ENCODE measurements around the gene ESRP2. TPM values are rescaled to one million over a fixed set of nuclear protein-coding genes. Genes with fewer than 3 reads are reported as not detected.

Gene ESRP2
- total RNA-seq, 2 donors from 2014 or later, result 55.0 to 56.0 TPM

- ATAC-seq, result no peak
- no peaks in the 10 kb centered on the region for H3K27me3 ChIP-seq
- intact Hi-C loops (cut with DNase I), result no loop called here
- peak overlapping the region in 3 of 4 donors; percentile 11 to 42 (median 42) for H3K27ac ChIP-seq
- peaks cover 28% of the 10 kb centered on the region for H3K4me1 ChIP-seq
- H3K4me3 ChIP-seq, result peak overlapping the region; percentile 81 to 88
- DNase-seq, result no peak
- whole genome bisulfite sequencing, 2 donors, result 0 to 4% methylated on average over 15 to 20 of the region's 20 CpGs
- TF ChIP-seq CTCF (IDR thresholded peaks at IDR 0.05) (no peak), POLR2A (IDR thresholded peaks at IDR 0.05) (no peak)
- H3K9me3 ChIP-seq, result no peaks in the 10 kb centered on the region
- H3K36me3 ChIP-seq (replicated peaks in 1 of 2; ENCODE audit: insufficient read depth in 1 of 2, low read depth in 2 of 2), result peaks cover 0 to 1% of the 10 kb centered on the region in 2 donors
These were observed 8.6 kb upstream of the ESRP2 start for GRCh38 chr16:68244481-68244902.

GRCh38 chr16:68242926-68243858, 7.3 kb upstream of the ESRP2 start:
- Histone ChIP-seq H3K4me1 (peaks cover 34% of the 10 kb centered on the region), H3K4me3 (no peak overlapping the region), H3K27me3 (no peaks in the 10 kb centered on the region), H3K27ac (no peak overlapping the region), H3K36me3 (replicated peaks in 1 of 2; ENCODE audit: insufficient read depth in 1 of 2, low read depth in 2 of 2) (no peaks in the 10 kb centered on the region), H3K9me3 (no peaks in the 10 kb centered on the region)
- WGBS, 2 donors, result 78 to 79% methylated on average over 4 to 9 of the region's 9 CpGs
- no peak for ATAC-seq
- intact Hi-C loops (cut with DNase I), result no loop called here
- TF ChIP-seq CTCF (IDR thresholded peaks at IDR 0.05) (no peak), POLR2A (IDR thresholded peaks at IDR 0.05) (no peak)
- no peak for DNase-seq

- intact Hi-C loops (cut with DNase I), result no loop called here
- H3K4me3 ChIP-seq, result no peak overlapping the region
- no peaks in the 10 kb centered on the region for H3K9me3 ChIP-seq
- H3K27ac ChIP-seq, result no peak overlapping the region
- ATAC-seq (no peak), DNase-seq (no peak)
- 82 to 85% methylated on average over 7 of the region's 7 CpGs for WGBS, 2 donors
- H3K36me3 ChIP-seq (replicated peaks in 1 of 2; ENCODE audit: insufficient read depth in 1 of 2, low read depth in 2 of 2), result no peaks in the 10 kb centered on the region
- no peak for TF ChIP-seq CTCF (IDR thresholded peaks at IDR 0.05)
- TF ChIP-seq POLR2A (IDR thresholded peaks at IDR 0.05), result no peak
- H3K27me3 ChIP-seq, result no peaks in the 10 kb centered on the region
- peaks cover 39% of the 10 kb centered on the region for H3K4me1 ChIP-seq
These were observed 6.2 kb upstream of the ESRP2 start for GRCh38 chr16:68242085-68242484.

GRCh38 chr16:68238029-68238345, 2.1 kb upstream of the ESRP2 start:
- Histone ChIP-seq H3K4me3 (peak overlapping the region in 1 of 2 donors; percentile 29), H3K4me1 (peaks cover 46% of the 10 kb centered on the region), H3K27ac (peak overlapping the region; percentile 76 to 99 (median 98)), H3K27me3 (no peaks in the 10 kb centered on the region), H3K36me3 (replicated peaks in 1 of 2; ENCODE audit: insufficient read depth in 1 of 2, low read depth in 2 of 2) (peaks cover 0 to 4% of the 10 kb centered on the region in 2 donors), H3K9me3 (no peaks in the 10 kb centered on the region)
- TF ChIP-seq CTCF (IDR thresholded peaks at IDR 0.05) (no peak), POLR2A (IDR thresholded peaks at IDR 0.05) (no peak)
- DNase-seq (no peak), ATAC-seq (no peak)
- 15 to 21% methylated on average over 19 to 20 of the region's 20 CpGs for WGBS, 2 donors
- intact Hi-C loops (cut with DNase I), result loop anchor here (10.0 kb wide), 1 partner anchor 173 kb away; no protein-coding TSS in a partner anchor
